Measurements from ENCODE around the gene EXD1. TPM values are rescaled to one million over a fixed set of nuclear protein-coding genes. Genes with fewer than 3 reads are reported as not detected.

Gene EXD1
- polyA plus RNA-seq, 10 donors, result not detected

DNA sequence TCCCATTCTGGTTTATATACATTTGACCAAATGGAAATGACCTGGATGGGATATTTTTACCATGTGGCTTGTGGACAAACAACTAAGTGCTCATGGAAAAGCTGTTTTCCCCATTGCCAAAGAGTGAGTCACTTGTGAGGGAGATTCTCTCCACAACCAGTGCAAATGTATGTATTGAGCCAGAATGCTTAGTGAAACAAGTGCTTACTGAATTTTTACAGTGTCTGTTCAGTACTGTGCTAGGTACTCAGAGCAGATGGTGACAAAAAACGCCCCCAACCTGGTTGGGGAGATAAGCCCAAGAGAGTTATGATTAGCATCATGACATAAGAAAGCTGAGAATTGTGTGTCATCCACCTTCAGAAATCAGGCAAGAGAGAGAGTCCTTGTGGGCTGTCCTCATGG is 2.8 kb upstream of the EXD1 start:
- DNase-seq, result peak; percentile 3 to 15 (median 14)

DNA sequence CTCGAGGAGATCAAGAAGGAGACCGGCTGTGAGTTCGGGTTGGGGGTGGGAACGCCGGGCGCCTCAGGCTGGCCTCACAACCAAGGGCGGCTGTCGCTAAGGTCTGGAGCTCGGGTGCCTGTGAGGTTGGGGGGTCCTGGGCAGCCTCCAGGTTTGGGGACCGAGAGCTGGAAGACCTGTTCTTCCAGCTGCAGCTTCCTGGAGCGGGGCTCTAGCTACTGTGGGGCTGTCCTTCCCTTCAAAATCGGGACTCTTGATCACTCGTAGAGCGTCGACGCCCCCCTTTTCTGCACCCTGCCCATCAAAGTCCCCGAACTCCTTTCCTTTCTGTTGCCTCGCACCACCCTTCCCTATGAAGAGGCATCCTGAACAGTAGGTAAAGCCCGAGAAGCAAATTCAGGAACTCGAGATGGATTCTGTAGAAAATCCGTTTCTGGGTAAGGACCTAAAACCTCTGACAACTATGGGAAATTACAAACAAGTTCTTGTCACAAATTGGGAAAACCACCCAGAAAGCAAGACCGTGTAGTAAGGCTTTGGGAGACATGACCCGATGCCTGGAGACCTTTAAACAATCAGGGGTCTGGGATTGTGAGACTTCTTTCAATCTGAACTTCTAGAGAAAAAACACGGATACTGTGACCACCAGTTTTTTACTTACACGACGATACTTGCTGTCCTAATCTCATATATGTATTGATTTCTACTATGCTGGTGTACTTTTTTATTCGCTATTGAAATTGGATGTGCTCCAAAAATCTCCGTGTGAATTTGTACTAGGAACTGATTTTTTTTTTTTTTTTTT is 1.1 kb upstream of the EXD1 start:
- DNase-seq, result peak in 1 of 3 donors; percentile 5

DNA sequence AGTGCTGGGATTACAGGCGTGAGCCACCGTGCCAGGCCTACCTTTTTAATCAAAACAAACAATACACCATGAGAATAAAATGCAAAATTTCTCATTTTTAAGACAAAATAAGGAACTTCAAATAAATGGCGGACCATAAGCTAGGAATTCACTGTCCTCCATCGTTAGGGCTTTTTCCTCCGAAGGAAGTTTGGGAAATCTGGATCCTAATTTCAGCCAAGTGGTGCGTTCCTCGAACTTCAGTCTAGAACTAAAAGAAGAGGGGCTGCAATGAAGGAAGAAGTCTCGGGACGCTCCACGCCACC is 260 bp downstream of the EXD1 start:
- no peak for DNase-seq

DNA sequence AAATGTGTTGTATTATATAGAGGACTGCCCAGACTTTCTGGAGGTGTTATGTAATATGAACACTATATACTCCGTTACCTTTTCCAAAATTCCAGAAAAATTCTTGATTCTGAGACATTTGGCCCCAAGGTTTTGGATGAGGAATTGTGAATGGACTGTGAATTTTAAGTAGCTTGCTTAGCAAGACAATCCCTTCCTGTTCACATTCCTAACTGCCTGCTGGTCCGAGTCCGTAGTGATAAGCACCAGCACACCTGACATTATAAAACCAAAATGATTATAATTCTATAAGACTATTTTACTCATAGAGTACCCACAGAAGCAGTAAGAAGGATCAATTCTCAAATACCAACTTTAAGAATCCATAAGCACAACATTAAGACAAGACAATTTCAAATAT is 11.2 kb downstream of the EXD1 start:
- no peak for DNase-seq

DNA sequence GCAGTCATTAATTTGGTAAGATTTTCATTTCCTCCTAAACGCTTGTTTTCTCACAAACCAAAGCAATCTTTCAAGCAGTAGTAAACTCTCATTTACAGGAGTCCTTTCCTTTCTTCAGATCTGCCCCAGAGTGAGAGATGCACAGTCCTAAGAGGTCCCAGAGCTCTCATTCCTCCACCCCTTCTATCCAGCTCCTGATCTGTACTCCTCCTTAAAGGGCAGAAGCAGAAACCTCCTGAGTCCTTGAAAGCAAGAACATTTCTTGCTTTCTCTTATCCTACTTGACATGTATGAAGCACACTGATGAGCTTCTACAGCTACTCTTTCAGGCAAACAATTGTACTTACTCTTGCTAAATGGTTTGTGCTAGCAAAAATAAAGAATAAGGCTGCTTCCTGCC is 11.7 kb downstream of the EXD1 start:
- DNase-seq, result no peak

DNA sequence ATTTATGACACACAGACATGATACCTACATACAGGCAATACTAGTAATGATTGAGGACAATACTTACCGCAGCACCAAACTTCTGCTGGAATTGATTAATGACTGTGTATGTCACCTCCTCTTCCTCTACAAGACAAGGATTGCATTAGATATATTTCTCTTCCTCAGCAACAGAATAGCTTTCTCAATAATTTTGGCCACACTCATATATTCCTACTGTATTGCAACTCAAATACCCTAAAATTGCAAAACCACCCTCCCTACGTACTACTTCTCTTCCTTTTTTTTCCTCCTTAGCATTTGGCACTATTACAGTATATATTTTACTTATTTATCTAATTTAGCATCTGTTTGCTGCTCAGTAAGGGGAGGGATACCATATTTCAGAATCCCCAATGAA is 14.8 kb downstream of the EXD1 start:
- no peak for DNase-seq

DNA sequence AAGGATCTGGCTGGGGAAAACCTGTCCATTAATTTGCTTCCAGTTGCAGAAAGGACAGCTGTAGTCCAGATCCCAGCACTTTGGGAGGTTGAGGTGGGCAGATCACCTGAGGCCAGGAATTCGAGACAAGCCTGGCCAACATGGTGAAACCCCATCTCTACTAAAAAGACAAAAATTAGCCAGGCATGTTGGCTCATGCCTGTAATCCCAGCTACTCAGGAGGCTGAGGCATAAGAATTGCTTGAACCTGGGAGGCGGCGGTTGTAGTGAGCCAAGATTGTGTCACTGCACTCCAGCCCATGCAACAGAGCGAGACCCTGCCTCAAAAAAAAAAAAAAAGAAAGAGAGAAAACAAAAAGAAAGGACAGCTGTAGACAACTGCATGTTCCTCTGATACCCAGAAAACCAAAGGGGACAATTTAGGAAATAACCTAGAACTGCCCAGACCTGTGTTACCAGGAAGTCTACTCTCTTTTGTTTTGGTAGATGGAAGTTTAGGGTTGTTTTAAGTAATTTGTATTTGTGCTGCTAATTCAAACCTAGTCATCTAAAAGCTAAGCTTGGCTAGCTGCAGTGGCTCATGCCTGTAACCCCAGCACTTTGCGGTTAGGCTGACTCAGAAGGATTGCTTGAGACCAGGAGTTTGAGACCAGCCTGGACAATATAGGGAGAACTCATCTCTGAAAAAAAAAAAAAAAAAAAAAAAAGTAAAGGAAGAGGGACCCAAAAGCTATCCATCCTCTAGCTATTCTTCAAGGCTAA is 22.7 kb downstream of the EXD1 start:
- no peak for DNase-seq

DNA sequence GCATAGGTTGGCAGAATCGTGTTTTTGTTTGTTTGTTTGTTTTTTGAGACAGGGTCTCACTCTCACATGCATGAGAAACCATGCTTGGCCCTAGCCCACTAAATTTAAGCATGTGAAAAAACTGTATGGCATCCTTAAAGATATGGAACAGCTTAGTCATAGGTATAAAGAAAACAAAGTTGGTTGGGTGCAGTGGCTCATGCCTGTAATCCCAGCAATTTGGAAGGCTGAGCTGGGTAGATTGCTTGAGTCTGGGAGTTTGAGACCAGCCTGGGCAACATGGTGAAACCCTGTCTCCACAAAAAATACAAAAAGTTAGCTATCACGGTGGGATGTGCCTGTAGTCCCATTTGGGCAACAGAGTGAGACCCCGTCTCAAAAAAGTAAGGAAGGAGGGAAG is 25.2 kb downstream of the EXD1 start:
- no peak for DNase-seq

DNA sequence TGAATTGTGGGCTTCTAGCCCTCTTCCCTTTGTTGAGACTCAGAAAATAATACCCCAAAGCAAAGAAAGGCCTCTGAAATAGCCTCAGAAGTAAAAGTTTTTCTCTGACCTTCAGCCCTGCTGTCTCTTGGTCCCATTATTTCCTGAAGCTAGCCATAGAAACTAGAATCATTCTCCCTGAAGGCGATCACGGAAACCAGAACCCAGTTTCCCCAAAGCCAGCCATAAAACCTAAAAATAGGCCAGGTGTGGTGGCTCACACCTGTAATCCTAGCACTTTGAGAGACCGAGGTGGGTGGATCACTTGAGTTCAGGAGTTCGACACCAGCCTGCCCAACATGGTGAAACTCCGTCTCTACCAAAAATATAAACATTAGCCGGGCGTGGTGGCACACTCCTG is 27.2 kb downstream of the EXD1 start:
- no peak for DNase-seq

DNA sequence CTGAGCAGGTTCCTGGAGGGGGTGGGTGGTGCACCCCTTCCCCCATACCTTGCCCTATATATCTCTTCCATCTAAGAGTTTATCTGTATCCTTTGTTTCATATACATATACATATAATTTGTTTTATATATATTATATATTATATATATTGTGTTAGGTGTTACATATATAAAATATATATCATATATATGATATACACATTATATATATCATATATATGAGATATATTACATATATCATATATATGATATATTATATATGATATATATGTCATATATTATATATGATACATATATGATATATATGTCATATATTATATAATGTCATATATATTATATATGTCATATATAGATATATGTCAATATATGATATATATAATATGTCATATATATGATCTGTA is 31.1 kb downstream of the EXD1 start:
- DNase-seq, result no peak

DNA sequence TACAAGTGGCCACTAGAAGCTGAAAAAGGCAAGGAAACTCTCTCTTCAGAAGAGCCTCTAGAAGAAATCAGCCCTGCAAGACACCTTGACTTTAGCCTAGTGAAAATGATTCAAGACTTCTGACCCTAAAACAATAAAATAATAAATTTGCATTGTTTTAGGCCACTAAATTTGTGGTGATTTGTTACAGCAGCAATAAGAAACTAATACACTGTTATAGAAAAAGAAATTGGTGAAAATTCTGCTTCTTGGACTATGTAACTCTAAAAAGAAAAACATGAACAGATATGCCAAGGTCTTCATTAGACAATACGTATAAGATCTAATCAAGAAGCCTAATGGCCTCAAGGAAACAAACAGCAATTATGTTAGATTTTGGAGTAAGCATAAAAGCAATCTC is 36.1 kb downstream of the EXD1 start:
- no peak for DNase-seq

DNA sequence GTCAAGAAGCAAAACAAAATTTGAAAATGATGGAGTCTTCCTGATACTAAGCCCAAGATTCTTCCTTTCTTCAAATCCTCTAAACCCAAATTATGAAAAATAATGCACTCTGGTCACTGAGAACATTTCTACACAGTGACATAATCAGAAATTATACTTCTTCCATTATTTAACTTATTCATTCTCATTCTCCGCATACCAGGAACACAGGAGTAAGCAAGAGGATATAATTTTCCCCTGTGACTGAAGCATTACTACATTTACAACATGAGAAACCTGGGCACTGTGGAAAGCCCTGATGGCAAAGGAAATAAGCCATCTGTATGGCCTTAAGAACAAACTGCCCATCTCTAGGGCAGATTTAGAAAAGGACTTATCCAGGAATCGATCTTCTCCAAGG is 47.0 kb downstream of the EXD1 start:
- DNase-seq, result peak in 1 of 3 donors; percentile 4

DNA sequence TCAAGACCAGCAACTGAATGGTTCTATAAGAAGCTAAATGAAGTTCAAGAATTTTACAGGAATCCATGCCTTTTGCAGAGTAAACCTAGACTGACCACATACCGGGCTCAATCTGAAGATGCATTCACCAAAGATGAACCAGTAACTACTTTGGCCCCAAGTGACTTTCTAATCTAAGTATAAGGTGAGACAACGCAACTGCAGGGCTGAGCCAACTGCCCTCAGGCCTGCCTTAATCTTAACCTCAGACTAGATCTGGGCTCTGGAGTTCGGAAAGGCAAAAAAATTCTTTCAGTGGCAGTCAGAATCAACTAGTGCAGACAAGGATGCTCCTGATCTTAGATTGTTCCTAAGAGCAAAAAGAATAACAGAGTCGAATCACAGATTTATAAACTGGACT is 48.3 kb downstream of the EXD1 start:
- DNase-seq, result no peak

DNA sequence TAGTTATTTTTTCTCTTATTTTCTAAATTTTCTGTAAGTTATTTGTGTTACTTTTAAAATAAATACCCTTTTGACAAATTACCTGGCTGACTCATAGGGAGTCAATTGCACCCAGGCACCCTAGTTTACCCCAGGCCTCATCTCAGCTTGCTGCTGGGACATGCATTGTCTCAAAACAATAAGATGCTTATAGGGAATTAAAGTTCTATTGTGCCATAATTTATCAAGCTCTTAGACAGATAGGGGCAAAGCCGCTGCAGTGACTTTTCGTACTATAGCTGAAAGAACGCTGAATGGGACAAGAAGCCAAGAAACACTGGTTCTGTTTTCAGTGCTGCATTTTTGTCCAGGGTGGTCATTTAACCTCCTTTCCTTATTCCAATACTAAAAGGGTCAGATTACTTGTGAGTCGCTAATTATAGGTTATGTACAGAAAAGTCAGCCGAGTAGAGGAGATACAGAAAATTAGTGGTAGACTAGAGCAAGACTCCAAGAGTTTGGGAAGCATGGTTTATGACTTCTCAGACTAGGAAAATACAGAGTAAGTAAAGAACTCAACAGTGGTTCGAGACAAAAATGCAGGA is 50.3 kb downstream of the EXD1 start:
- no peak for DNase-seq

DNA sequence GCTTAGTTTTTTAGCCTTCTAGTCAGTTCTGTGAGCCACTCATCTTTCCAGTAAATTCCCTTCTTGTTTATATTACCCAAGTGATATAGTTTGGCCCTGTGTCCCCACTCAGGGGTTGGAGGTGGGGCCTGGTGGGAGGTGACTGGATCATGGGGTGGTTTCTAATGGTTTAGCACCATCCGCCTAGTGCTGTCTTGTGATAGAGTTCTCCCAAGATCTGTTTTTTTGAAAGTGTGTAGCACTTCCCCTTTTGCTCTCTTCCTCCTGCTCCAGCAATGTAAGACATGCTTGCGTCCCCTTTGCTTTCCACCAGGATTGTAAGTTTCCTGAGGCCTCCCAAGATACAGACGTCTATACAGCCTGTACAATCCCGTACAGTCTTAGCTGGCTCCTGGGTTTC is 60.8 kb downstream of the EXD1 start:
- DNase-seq, result peak in 1 of 3 donors; percentile 7

DNA sequence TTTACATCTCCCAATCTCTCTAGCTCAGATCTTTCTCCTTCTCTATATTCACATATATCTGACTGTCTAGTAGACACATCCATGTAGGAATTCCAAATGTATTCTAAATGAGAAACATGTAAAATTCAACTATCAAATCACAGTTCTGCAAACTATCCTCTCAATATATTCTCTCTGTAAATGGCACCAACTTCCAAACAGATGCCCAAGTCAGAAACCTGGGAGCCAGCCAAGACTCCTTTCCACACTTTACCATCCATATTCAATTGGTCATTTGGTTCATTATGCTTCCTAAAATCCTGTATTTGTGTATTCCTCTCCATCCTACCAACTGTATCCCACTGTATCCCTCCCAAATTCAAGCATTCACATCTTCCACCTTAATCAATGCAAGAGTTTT is 61.5 kb downstream of the EXD1 start:
- DNase-seq, result no peak

DNA sequence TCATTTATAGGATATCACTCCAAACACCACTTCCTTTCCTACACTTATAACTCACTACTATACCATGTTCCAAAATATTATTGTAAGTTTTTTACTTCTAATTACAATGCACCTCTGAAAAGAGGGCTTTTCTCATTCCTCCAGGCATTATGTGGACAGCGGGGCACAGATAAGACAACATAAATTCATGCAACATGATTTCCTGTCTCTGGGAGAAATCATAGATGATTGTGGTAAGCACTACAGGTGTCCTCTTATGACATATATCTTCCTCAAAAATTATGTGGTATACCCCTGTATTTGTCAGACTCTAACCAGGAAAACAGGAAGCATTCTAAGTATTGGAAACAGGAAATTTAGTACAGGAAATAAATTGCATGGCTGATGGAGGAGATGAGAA is 68.8 kb downstream of the EXD1 start:
- no peak for DNase-seq

DNA sequence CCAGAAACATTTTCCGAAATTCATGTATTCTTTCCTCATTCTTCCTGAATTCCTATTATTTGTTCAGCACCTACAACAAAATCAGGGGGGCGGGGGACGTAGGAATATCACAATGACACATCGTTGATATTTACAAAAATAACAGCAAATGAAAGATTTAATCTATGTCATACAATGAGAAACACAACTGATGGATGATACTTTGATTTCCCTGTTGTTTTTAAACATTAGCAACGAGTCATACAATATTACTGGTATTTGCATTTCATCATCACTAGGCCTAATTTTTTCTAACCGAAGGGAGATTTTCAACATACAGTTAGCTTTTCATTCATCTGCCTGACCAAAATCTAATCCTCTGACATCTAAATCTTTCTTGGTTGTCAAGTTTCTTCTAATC is 69.2 kb downstream of the EXD1 start:
- no peak for DNase-seq

DNA sequence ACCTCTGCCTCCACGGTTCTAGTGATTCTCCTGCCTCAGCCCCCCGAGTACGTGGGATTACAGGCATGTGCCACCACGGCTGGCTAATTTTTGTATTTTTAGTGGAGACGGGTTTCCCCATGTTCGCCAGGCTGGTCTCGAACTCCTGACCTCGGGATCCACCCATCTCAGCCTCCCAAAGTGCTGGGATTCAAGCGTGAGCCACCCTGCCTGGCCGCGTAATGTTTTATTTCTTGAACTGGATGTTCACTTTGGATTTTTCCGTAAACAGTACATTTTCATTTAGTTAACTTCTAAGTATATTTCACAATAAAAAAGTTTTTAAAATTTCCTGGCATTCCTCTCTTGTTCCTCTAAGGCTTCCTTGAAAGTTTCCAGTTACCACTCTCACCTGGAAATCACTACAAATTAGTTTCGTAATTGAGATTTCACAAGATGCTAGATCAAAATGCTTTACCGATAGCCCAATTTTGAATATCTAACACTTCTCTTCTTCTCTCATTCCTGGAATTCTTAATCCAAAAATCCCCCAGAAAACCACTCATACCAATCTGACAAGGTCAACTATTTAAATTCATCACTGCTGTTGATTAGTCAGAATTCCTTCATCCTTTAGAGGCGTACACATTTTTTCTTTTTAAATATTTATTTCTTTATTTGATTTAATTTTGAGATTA is 69.8 kb downstream of the EXD1 start:
- no peak for DNase-seq

DNA sequence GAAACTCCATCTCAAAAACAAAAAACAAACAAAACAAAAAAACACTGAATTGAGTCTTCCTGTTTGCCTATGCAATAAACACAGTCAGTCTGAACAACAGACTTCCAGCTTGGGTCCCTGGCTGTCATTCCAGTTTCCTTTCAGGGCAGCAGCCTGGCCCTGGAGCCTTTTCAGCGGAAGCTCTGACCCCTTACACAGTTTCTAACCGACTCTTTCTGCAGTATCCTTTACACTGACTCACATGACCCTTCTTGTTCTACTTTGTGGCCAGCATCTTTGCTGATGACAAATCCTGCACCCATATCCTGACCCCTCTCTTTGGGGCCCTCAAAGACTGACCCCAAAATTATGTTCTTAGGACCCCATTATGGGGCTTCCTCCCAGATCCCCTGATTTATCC is 76.1 kb downstream of the EXD1 start:
- peak in 1 of 3 donors; percentile 4 for DNase-seq

DNA sequence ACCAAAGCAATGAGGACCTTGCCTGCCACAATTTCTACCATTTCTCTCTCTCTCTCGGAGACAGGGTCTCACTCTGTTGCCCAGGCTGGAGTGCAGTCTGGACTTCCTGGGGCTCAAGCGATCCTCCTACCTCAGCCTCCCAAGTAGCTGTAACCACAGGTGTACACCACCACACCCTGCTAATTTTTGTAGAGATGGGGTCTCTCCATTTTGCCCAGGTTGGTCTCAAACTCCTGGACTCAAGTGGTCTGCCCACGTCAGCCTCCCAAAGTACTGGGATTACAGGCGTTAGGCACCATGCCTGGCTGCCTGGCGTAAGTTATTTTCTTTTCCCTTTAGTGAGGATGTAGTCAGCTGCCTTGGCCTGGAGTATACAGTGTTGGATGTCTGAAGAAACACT is 76.8 kb downstream of the EXD1 start:
- no peak for DNase-seq

DNA sequence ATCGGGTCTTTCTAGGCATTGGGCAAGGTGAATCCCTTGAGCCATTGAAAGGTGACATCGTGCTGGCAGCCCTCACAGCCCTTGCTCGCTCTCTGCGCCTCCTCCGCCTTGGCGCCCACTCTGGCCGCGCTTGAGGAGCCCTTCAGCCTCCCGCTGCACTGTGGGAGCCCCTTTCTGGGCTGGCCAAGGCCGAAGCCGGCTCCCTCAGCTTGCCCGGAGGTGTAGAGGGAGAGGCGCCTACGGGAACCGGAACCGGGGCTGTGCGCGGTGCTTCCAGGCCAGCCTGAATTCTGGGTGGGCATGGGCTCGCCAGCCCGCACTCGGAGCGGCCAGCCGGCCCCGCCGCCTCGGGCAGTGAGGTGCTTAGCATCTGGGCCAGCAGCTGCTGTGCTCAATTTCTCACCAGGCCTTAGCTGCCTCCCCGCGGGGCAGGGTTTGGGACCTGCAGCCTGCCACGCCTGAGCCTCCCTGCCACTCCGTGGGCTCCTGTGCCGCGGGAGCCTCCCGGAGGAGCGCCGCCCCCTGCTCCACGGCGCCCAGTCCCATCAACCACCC is 79.0 kb downstream of the EXD1 start:
- no peak for DNase-seq

Measured in muscle of back (tissue), 11 donors.